Hematopoietic multipotent progenitor cell treated with erythropoietin and hydrocortisone succinate and interleukin-3 and kit ligand, for 15 days (in vitro differentiated cells): ENCODE measurements around the gene MCTP1.

ENCODE experiments used
- DNase-seq: peaks from one replicate; pipeline ENCODE4 v3.0.0-alpha.2; 2015; ENCODE audit warnings: low spot score

Gene MCTP1

GRCh38 chr5:94759961-94760360 lies 524.9 kb downstream of the MCTP1 start:
- DNase-seq = no peak

GRCh38 chr5:94759022-94759421 lies 525.9 kb downstream of the MCTP1 start:
- DNase-seq = no peak

- no peak for DNase-seq
Measured at GRCh38 chr5:94754824-94755223, 530.1 kb downstream of the MCTP1 start.

- DNase-seq = no peak
Measured at GRCh38 chr5:94751460-94751859, 533.4 kb downstream of the MCTP1 start.

- no peak for DNase-seq
Measured at GRCh38 chr5:94750681-94751080, 534.2 kb downstream of the MCTP1 start.

- DNase-seq = no peak
Measured at GRCh38 chr5:94749042-94749441, 535.9 kb downstream of the MCTP1 start.

GRCh38 chr5:94748212-94748611 lies 536.7 kb downstream of the MCTP1 start:
- DNase-seq = no peak

GRCh38 chr5:94747371-94747770 lies 537.5 kb downstream of the MCTP1 start:
- DNase-seq = no peak

GRCh38 chr5:94746731-94747124 lies 538.2 kb downstream of the MCTP1 start:
- no peak for DNase-seq

- DNase-seq = no peak
Measured at GRCh38 chr5:94745786-94746730, 538.8 kb downstream of the MCTP1 start.

GRCh38 chr5:94744906-94745305 lies 540.0 kb downstream of the MCTP1 start:
- no peak for DNase-seq

- no peak for DNase-seq
Measured at GRCh38 chr5:94742852-94743251, 542.0 kb downstream of the MCTP1 start.

- DNase-seq = no peak
Measured at GRCh38 chr5:94740286-94740685, 544.6 kb downstream of the MCTP1 start.

- no peak for DNase-seq
Measured at GRCh38 chr5:94736498-94736897, 548.4 kb downstream of the MCTP1 start.

- no peak for DNase-seq
Measured at GRCh38 chr5:94731471-94731870, 553.4 kb downstream of the MCTP1 start.

GRCh38 chr5:94725142-94725541 lies 559.8 kb downstream of the MCTP1 start:
- DNase-seq = no peak

GRCh38 chr5:94715768-94716167 lies 569.1 kb downstream of the MCTP1 start:
- no peak for DNase-seq

GRCh38 chr5:94711785-94712184 lies 573.1 kb downstream of the MCTP1 start:
- no peak for DNase-seq

- DNase-seq = no peak
Measured at GRCh38 chr5:94709277-94709676, 575.6 kb downstream of the MCTP1 start.

GRCh38 chr5:94707359-94707758 lies 577.5 kb downstream of the MCTP1 start:
- DNase-seq = no peak

- DNase-seq = no peak
Measured at GRCh38 chr5:94705427-94705826, 579.5 kb downstream of the MCTP1 start.

GRCh38 chr5:94702729-94703128 lies 582.2 kb downstream of the MCTP1 start:
- DNase-seq = no peak

- no peak for DNase-seq
Measured at GRCh38 chr5:94700592-94700991, 584.3 kb downstream of the MCTP1 start.

GRCh38 chr5:94699562-94699961 lies 585.3 kb downstream of the MCTP1 start:
- DNase-seq = no peak
